KOPT-K1 (cell line): Measurements from ENCODE around the gene FAM228B.

Source experiments
- H3K27ac ChIP-seq: fragments of 200-600 bp; sonication (generic); 2 replicates; pipeline ENCODE4 v1.5.1; 2016; ENCODE audit warnings: antibody characterized with exemption, mild to moderate bottlenecking, low read depth, low read length; ENCODE audit not compliant: poor library complexity, severe bottlenecking
- H3K36me3 ChIP-seq: fragments of 200-600 bp; sonication (generic); 2 replicates; pipeline ENCODE4 v1.5.1; 2017; ENCODE audit warnings: antibody characterized with exemption, mild to moderate bottlenecking, low read length, moderate library complexity; ENCODE audit not compliant: insufficient read depth
- H3K9me3 ChIP-seq: fragments of 200-600 bp; sonication (generic); 2 replicates; pipeline ENCODE4 v1.5.1; 2017; ENCODE audit warnings: antibody characterized with exemption, low read length, mild to moderate bottlenecking; ENCODE audit not compliant: insufficient read depth, poor library complexity, severe bottlenecking

FAM228B gene

GRCh38 chr2:24214880-24215279, 91.6 kb downstream of the FAM228B start:
- peaks cover 30% of the 10 kb centered on the region; the same call in 1 of the 2 replicates for H3K36me3 ChIP-seq
- H3K27ac ChIP-seq: no peak overlapping the region
- H3K9me3 ChIP-seq: no peaks in the 10 kb centered on the region
